Right lung (tissue), 10 donors: ENCODE data around the gene FFAR3. TPM values are rescaled to one million over a fixed set of nuclear protein-coding genes. Genes with fewer than 3 reads are reported as not detected.

Source experiments
- DNase-seq, 2 donors: peaks; one replicate each; pipeline ENCODE4 v3.0.0-alpha.2; 2013
- long read RNA-seq, 8 donors: transcript quantifications; one replicate each; lab custom pipeline, GENCODE V29; 2026
- polyA plus RNA-seq, 5 donors: library from polyadenylated mRNA; unstranded; fragments of 120-200 nt; gene quantifications; one replicate each; pipeline versions ENCODE4 v1.2.1 to v1.2.3, GENCODE V29; 2013; ENCODE audit warnings: inconsistent platforms in 1 of 5, low replicate concordance in 1 of 5; ENCODE audit not compliant: insufficient read length in 5 of 5, insufficient read depth in 1 of 5

Gene FFAR3
- under 1 TPM in 3 of 5 donors, not detected in 2; 0.29 to 0.39 (median 0.29) TPM for polyA plus RNA-seq
- long read RNA-seq, donor 1 = 0 reads
- long read RNA-seq, donor 2 = 0 reads
- long read RNA-seq, donor 3 = 0 reads
- long read RNA-seq, donor 4 = 0 reads
- long read RNA-seq, donor 5, partial matches to known transcripts = 0 of 1 reads
- long read RNA-seq, donor 5, other reads (novel, unspliced or antisense) = 0 of 1 reads
- long read RNA-seq, donor 6 = 0 reads
- long read RNA-seq, donor 7 = 0 reads
- long read RNA-seq, donor 8 = 0 reads

- DNase-seq = peak; percentile 67 to 78
These were observed at the start of gene FFAR3 for GRCh38 chr19:35357867-35358573. TSS of gene FFAR3 (plus strand) at chr19:35358460. CDS start at chr19:35358891, 431 bp downstream.

GRCh38 chr19:35308910-35309309 lies 49.4 kb upstream of the FFAR3 start:
- DNase-seq = no peak

- DNase-seq = peak; percentile 69 to 73
These were observed 48.6 kb upstream of the FFAR3 start for GRCh38 chr19:35309481-35310279.

GRCh38 chr19:35310331-35310730 lies 47.9 kb upstream of the FFAR3 start:
- DNase-seq = no peak

GRCh38 chr19:35310811-35311465 lies 47.3 kb upstream of the FFAR3 start:
- no peak for DNase-seq

GRCh38 chr19:35311901-35312665 lies 46.2 kb upstream of the FFAR3 start:
- no peak for DNase-seq

GRCh38 chr19:35313587-35313986 lies 44.7 kb upstream of the FFAR3 start:
- DNase-seq = no peak

GRCh38 chr19:35314031-35314430 lies 44.2 kb upstream of the FFAR3 start:
- no peak for DNase-seq

- no peak for DNase-seq
These were observed 43.3 kb upstream of the FFAR3 start for GRCh38 chr19:35314858-35315470.

- no peak for DNase-seq
These were observed 42.4 kb upstream of the FFAR3 start for GRCh38 chr19:35315883-35316282.

GRCh38 chr19:35316560-35316959 lies 41.7 kb upstream of the FFAR3 start:
- DNase-seq = no peak

- no peak for DNase-seq
These were observed 40.7 kb upstream of the FFAR3 start for GRCh38 chr19:35317464-35318043.

- no peak for DNase-seq
These were observed 39.4 kb upstream of the FFAR3 start for GRCh38 chr19:35318679-35319448.

- no peak for DNase-seq
These were observed 38.1 kb upstream of the FFAR3 start for GRCh38 chr19:35320065-35320713.

GRCh38 chr19:35321291-35321690 lies 37.0 kb upstream of the FFAR3 start:
- no peak for DNase-seq

- DNase-seq = no peak
These were observed 36.2 kb upstream of the FFAR3 start for GRCh38 chr19:35322014-35322413.

GRCh38 chr19:35327642-35328041 lies 30.6 kb upstream of the FFAR3 start:
- no peak for DNase-seq

GRCh38 chr19:35328851-35329285 lies 29.4 kb upstream of the FFAR3 start, which contains the start of gene CD22:
TSS of gene CD22 (plus strand) at chr19:35329187. CDS start at chr19:35332041, 2,854 bp downstream.
- DNase-seq = no peak

GRCh38 chr19:35329323-35329722 lies 28.9 kb upstream of the FFAR3 start:
- DNase-seq = no peak
